T-cell (primary cell): ENCODE measurements around the gene BCO1. TPM values are rescaled to one million over a fixed set of nuclear protein-coding genes. Genes with fewer than 3 reads are reported as not detected.

Experiments used
- ATAC-seq, 4 experiments: fragments of 200-7000 bp in 3 of 4; fragments of 150-1000 bp in 1 of 4; cut with Tn5 transposase; replicated peaks in 1 of 4; 1 replicate in 3 of 4; 2 replicates in 1 of 4; pipeline ENCODE4 v1.10.0; 2021; ENCODE audit warnings: moderate library complexity in 3 of 4, mild to moderate bottlenecking in 2 of 4, moderate number of reproducible peaks in 1 of 4
- CTCF ChIA-PET, 2 donors: fragments of 300-600 bp; sonication (Branson Sonifier 250); formaldehyde crosslinking; loops; one replicate each; lab custom pipeline; 2022; ENCODE audit warnings: antibody characterized with exemption in 2 of 2; lab: Charles Lee
- POLR2A ChIA-PET, 2 donors: fragments of 300-600 bp; sonication (Branson Sonifier 250); formaldehyde crosslinking; loops; one replicate each; lab custom pipeline; 2022; ENCODE audit warnings: antibody characterized with exemption in 2 of 2; lab: Charles Lee
- DNase-seq, 35 experiments: peaks; one replicate each; pipeline versions ENCODE4 v3.0.0 to v3.0.0-alpha.2; 2013 to 2023
- H3K27ac ChIP-seq: one replicate; pipeline ENCODE4 v1.5.1; 2013; ENCODE audit warnings: low read length
- H3K27me3 ChIP-seq, 2 experiments: replicated peaks in 1 of 2; 1 replicate in 1 of 2; 2 replicates in 1 of 2; pipeline versions ENCODE4 v1.6.1 to v1.7.0; 2013; ENCODE audit warnings: low read length in 1 of 2, mixed read lengths in 1 of 2; ENCODE audit not compliant: control insufficient read depth in 2 of 2, insufficient read depth in 2 of 2; ENCODE audit errors: extremely low read depth in 1 of 2
- H3K36me3 ChIP-seq, 2 donors: 1 replicate in 1 of 2; 2 replicates in 1 of 2; pipeline versions ENCODE4 v1.6.1 to v1.7.0; 2013; ENCODE audit warnings: low read length in 1 of 2; ENCODE audit not compliant: control insufficient read depth in 2 of 2, insufficient read depth in 1 of 2; ENCODE audit errors: extremely low read depth in 1 of 2
- H3K4me1 ChIP-seq, 2 experiments: 1 replicate in 1 of 2; 2 replicates in 1 of 2; pipeline versions ENCODE4 v1.6.1 to v1.7.0; 2013; ENCODE audit warnings: low read length in 2 of 2, mixed read lengths in 1 of 2; ENCODE audit not compliant: insufficient read depth in 2 of 2, control insufficient read depth in 1 of 2; ENCODE audit errors: extremely low read depth in 1 of 2
- H3K4me3 ChIP-seq, 2 donors: 1 replicate in 1 of 2; 2 replicates in 1 of 2; pipeline versions ENCODE4 v1.5.1 to v1.7.0; 2013; ENCODE audit warnings: mild to moderate bottlenecking in 2 of 2, low read length in 1 of 2, moderate library complexity in 1 of 2; ENCODE audit not compliant: control insufficient read depth in 1 of 2; ENCODE audit errors: extremely low read depth in 1 of 2
- H3K9me3 ChIP-seq: 2 replicates; pipeline ENCODE4 v1.7.0; 2013
- H3K27ac Mint-ChIP-seq, 2 donors: one replicate each; pipeline ENCODE4 v1.8.0; 2020 to 2021; ENCODE audit warnings: mild to moderate bottlenecking in 2 of 2, mixed read lengths in 2 of 2
- H3K27me3 Mint-ChIP-seq, 2 donors: one replicate each; pipeline ENCODE4 v1.8.0; 2021 to 2022; ENCODE audit warnings: mixed read lengths in 2 of 2
- H3K36me3 Mint-ChIP-seq: one replicate; pipeline ENCODE4 v1.8.0; 2021; ENCODE audit warnings: mixed read lengths
- H3K4me1 Mint-ChIP-seq, 3 donors: one replicate each; pipeline ENCODE4 v1.8.0; 2020 to 2022; ENCODE audit warnings: mixed read lengths in 3 of 3, mild to moderate bottlenecking in 1 of 3
- H3K4me3 Mint-ChIP-seq, 3 donors: one replicate each; pipeline ENCODE4 v1.8.0; 2020 to 2022; ENCODE audit warnings: mild to moderate bottlenecking in 3 of 3, mixed read lengths in 3 of 3, moderate library complexity in 3 of 3
- H3K9me3 Mint-ChIP-seq, 3 donors: one replicate each; pipeline ENCODE4 v1.8.0; 2020 to 2022; ENCODE audit warnings: mixed read lengths in 3 of 3
- WGBS: methylation state at CpG from one replicate; pipeline ENCODE4 v1.1.5; 2013; ENCODE audit warnings: missing lambda C conversion rate; ENCODE audit not compliant: insufficient coverage; 5-methylcytosine and 5-hydroxymethylcytosine counted together
- total RNA-seq, 35 experiments: library from RNA in 6 of 35; stranded (reverse) in 6 of 35; fragments of 120-200 nt in 1 of 35; gene quantifications; one replicate each; pipeline versions ENCODE4 v1.2.1 to v1.2.4 and lab custom pipeline; 2013 to 2026

BCO1 gene
- total RNA-seq, 5 donors from 2014 or later (not counting 1 experiment from before 2014, with no cell fraction given), result not detected

GRCh38 chr16:81201267-81201666 lies 37.2 kb upstream of the BCO1 start:
- 86% methylated on average over 3 of the region's 4 CpGs for WGBS
- Mint-ChIP-seq H3K27me3 (peaks cover 16 to 28% of the 10 kb centered on the region in 2 donors), H3K27ac (no peak overlapping the region), H3K9me3 (no peaks in the 10 kb centered on the region), H3K36me3 (no peaks in the 10 kb centered on the region), H3K4me1 (no peaks in the 10 kb centered on the region), H3K4me3 (no peak overlapping the region)
- Histone ChIP-seq H3K27me3 (peaks cover 0 to 10% of the 10 kb centered on the region in 2 experiments), H3K9me3 (no peaks in the 10 kb centered on the region), H3K4me1 (no peaks in the 10 kb centered on the region), H3K36me3 (no peaks in the 10 kb centered on the region), H3K4me3 (no peak overlapping the region), H3K27ac (no peak overlapping the region)
- DNase-seq, result no peak
- POLR2A ChIA-PET, result no interaction called here
- CTCF ChIA-PET, result no interaction called here
- ATAC-seq, result no peak

- no peaks in the 10 kb centered on the region for H3K36me3 ChIP-seq
- no peak overlapping the region for H3K4me3 ChIP-seq
- no peak overlapping the region for H3K27ac ChIP-seq
- ATAC-seq, result no peak
- Mint-ChIP-seq H3K4me1 (no peaks in the 10 kb centered on the region), H3K36me3 (no peaks in the 10 kb centered on the region), H3K4me3 (no peak overlapping the region), H3K27me3 (peaks cover 7 to 21% of the 10 kb centered on the region in 2 donors), H3K27ac (no peak overlapping the region), H3K9me3 (no peaks in the 10 kb centered on the region)
- H3K4me1 ChIP-seq, result no peaks in the 10 kb centered on the region
- peaks cover 0 to 17% of the 10 kb centered on the region in 2 experiments for H3K27me3 ChIP-seq
- peak in 16 of 35 experiments; percentile 8 to 69 (median 24) for DNase-seq
- ChIA-PET POLR2A (no interaction called here), CTCF (interaction anchor here (0.6 to 1.0 kb wide), 10 partner anchors 11 to 1544 kb away, joined by 3 to 7 read pairs (median 3); no protein-coding TSS in a partner anchor)
- H3K9me3 ChIP-seq, result no peaks in the 10 kb centered on the region
- 50% methylated on average over 2 of the region's 14 CpGs for WGBS
These were observed 33.5 kb upstream of the BCO1 start for GRCh38 chr16:81204798-81205680.

- ATAC-seq (no peak), DNase-seq (no peak)
- H3K27ac ChIP-seq, result no peak overlapping the region
- H3K36me3 ChIP-seq, result no peaks in the 10 kb centered on the region
- H3K27me3 ChIP-seq, result peaks cover 0 to 25% of the 10 kb centered on the region in 2 experiments
- Mint-ChIP-seq H3K27me3 (peaks cover 18 to 26% of the 10 kb centered on the region in 2 donors), H3K36me3 (no peaks in the 10 kb centered on the region), H3K4me3 (no peak overlapping the region), H3K9me3 (no peaks in the 10 kb centered on the region), H3K27ac (no peak overlapping the region), H3K4me1 (no peaks in the 10 kb centered on the region)
- POLR2A ChIA-PET, result interaction anchor here in 1 of 2 donors (0.7 kb wide), 1 partner anchor 46 kb away, joined by 8 read pairs; no protein-coding TSS in a partner anchor
- CTCF ChIA-PET, result no interaction called here
- WGBS, result no CpG with 5 or more reads among the region's 6 CpGs
- no peaks in the 10 kb centered on the region for H3K4me1 ChIP-seq
- H3K4me3 ChIP-seq, result no peak overlapping the region
- H3K9me3 ChIP-seq, result no peaks in the 10 kb centered on the region
These were observed 31.4 kb upstream of the BCO1 start for GRCh38 chr16:81207076-81207475.

- Mint-ChIP-seq H3K27ac (no peak overlapping the region), H3K27me3 (peaks cover 19 to 36% of the 10 kb centered on the region in 2 donors), H3K4me1 (no peaks in the 10 kb centered on the region), H3K9me3 (no peaks in the 10 kb centered on the region), H3K36me3 (no peaks in the 10 kb centered on the region), H3K4me3 (no peak overlapping the region)
- Histone ChIP-seq H3K4me1 (no peaks in the 10 kb centered on the region), H3K27ac (no peak overlapping the region), H3K36me3 (no peaks in the 10 kb centered on the region), H3K27me3 (peaks cover 0 to 39% of the 10 kb centered on the region in 2 experiments), H3K9me3 (no peaks in the 10 kb centered on the region), H3K4me3 (no peak overlapping the region)
- POLR2A ChIA-PET, result no interaction called here
- CTCF ChIA-PET, result interaction anchor here in 1 of 2 donors (0.7 kb wide), 1 partner anchor 8 kb away, joined by 5 read pairs; no protein-coding TSS in a partner anchor
- WGBS, result 83% methylated on average over 1 of the region's 3 CpGs
- no peak for DNase-seq
- ATAC-seq, result no peak
These were observed 27.7 kb upstream of the BCO1 start for GRCh38 chr16:81210807-81211206.

GRCh38 chr16:81212830-81213465 lies 25.5 kb upstream of the BCO1 start:
- Histone ChIP-seq H3K9me3 (no peaks in the 10 kb centered on the region), H3K27me3 (peaks cover 0 to 39% of the 10 kb centered on the region in 2 experiments), H3K4me1 (no peaks in the 10 kb centered on the region), H3K27ac (no peak overlapping the region), H3K36me3 (no peaks in the 10 kb centered on the region), H3K4me3 (no peak overlapping the region)
- Mint-ChIP-seq H3K27me3 (peaks cover 19 to 38% of the 10 kb centered on the region in 2 donors), H3K4me3 (no peak overlapping the region), H3K27ac (no peak overlapping the region), H3K9me3 (no peaks in the 10 kb centered on the region), H3K36me3 (no peaks in the 10 kb centered on the region), H3K4me1 (no peaks in the 10 kb centered on the region)
- POLR2A ChIA-PET, result no interaction called here
- no peak for ATAC-seq
- CTCF ChIA-PET, result no interaction called here
- DNase-seq, result no peak
- 49% methylated on average over 7 of the region's 11 CpGs for WGBS

GRCh38 chr16:81214745-81215166 lies 23.7 kb upstream of the BCO1 start:
- no peaks in the 10 kb centered on the region for H3K4me1 ChIP-seq
- Mint-ChIP-seq H3K27me3 (peaks cover 15 to 27% of the 10 kb centered on the region in 2 donors), H3K4me3 (no peak overlapping the region), H3K9me3 (no peaks in the 10 kb centered on the region), H3K36me3 (no peaks in the 10 kb centered on the region), H3K27ac (no peak overlapping the region), H3K4me1 (no peaks in the 10 kb centered on the region)
- no peak for DNase-seq
- ChIA-PET CTCF (no interaction called here), POLR2A (no interaction called here)
- H3K4me3 ChIP-seq, result no peak overlapping the region
- H3K27ac ChIP-seq, result no peak overlapping the region
- no peak for ATAC-seq
- peaks cover 0 to 27% of the 10 kb centered on the region in 2 experiments for H3K27me3 ChIP-seq
- H3K36me3 ChIP-seq, result no peaks in the 10 kb centered on the region
- WGBS, result 60% methylated on average over 15 of the region's 15 CpGs
- H3K9me3 ChIP-seq, result no peaks in the 10 kb centered on the region
